ENCODE measurements around the gene KLC1. TPM values are rescaled to one million over a fixed set of nuclear protein-coding genes. Genes with fewer than 3 reads are reported as not detected.
A peak's percentile ranks its signal among the peaks of the same experiment; 100 is the strongest.

KLC1 gene
- total and polyA plus RNA-seq, 8 donors: 56.5 to 522 (median 123) TPM

- TF ChIP-seq EP300 (IDR thresholded peaks at IDR 0.05) (no peak), POLR2A (IDR thresholded peaks at IDR 0.05) (no peak), POLR2AphosphoS5 (IDR thresholded peaks at IDR 0.05) (no peak)
- TF ChIP-seq, protein P1, sequence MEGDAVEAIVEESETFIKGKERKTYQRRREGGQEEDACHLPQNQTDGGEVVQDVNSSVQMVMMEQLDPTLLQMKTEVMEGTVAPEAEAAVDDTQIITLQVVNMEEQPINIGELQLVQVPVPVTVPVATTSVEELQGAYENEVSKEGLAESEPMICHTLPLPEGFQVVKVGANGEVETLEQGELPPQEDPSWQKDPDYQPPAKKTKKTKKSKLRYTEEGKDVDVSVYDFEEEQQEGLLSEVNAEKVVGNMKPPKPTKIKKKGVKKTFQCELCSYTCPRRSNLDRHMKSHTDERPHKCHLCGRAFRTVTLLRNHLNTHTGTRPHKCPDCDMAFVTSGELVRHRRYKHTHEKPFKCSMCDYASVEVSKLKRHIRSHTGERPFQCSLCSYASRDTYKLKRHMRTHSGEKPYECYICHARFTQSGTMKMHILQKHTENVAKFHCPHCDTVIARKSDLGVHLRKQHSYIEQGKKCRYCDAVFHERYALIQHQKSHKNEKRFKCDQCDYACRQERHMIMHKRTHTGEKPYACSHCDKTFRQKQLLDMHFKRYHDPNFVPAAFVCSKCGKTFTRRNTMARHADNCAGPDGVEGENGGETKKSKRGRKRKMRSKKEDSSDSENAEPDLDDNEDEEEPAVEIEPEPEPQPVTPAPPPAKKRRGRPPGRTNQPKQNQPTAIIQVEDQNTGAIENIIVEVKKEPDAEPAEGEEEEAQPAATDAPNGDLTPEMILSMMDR (IDR thresholded peaks at IDR 0.05): no peak
- intact Hi-C loops (cut with DNase I; ENCODE audit: low total_unique reads): no loop called here
- Histone ChIP-seq H3K4me1 (peaks cover 46 to 90% (median 86%) of the 10 kb centered on the region in 4 donors), H3K9me3 (no peaks in the 10 kb centered on the region), H3K27me3 (no peaks in the 10 kb centered on the region), H3K36me3 (peaks cover 0 to 8% (median 4%) of the 10 kb centered on the region in 4 donors), H3K4me3 (no peak overlapping the region), H3K27ac (peak overlapping the region in 3 of 5 donors; percentile 77 to 84 (median 78))
- no peak for DNase-seq
- 86 to 91% (median 88%) methylated on average over 10 to 18 of the region's 18 CpGs for WGBS, 5 donors
Observed at GRCh38 chr14:103713304-103714062, 84.5 kb downstream of the KLC1 start.

DNA sequence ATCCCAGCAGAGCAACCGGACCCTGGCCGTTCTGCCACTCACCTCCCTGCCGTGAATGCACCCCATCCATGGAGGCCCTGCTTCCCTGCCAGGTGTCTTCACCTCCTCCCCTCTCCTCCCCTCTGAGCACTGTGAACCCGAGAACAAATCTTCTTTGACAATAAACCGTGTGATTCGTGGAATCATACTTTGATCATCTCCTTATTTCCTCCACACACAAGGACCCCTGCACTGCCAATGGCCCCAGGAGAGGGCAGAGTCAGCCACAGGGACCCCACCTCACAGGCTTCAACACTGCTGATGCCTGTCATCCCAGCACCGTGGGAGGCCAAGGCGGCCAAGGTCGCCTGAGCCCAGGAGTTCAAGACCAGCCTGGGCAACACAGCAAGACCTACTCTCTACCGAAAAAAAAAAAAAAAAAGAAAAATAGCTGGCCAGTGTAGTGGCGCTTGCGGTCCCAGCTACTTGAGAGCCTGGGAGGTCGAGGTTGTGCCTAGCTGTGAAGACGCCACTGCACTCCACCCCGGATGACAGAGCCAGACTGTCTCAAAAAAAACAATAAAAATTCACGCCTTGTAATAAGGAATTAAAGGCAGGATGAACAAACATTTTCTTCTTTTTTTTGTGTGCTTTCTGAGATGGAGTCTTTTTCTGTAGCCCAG, 85.2 kb downstream of the KLC1 start:
- peaks cover 48 to 90% (median 86%) of the 10 kb centered on the region in 4 donors for H3K4me1 ChIP-seq
- peak overlapping the region; percentile 75 to 95 (median 88) for H3K4me3 ChIP-seq
- H3K27me3 ChIP-seq: no peaks in the 10 kb centered on the region
- intact Hi-C loops (cut with DNase I; ENCODE audit: low total_unique reads): no loop called here
- H3K9me3 ChIP-seq: no peaks in the 10 kb centered on the region
- 71 to 76% (median 74%) methylated on average over 16 of the region's 16 CpGs for WGBS, 5 donors
- TF ChIP-seq EP300 (IDR thresholded peaks at IDR 0.05) (no peak), POLR2AphosphoS5 (IDR thresholded peaks at IDR 0.05) (no peak)
- DNase-seq: no peak
- H3K27ac ChIP-seq: peak overlapping the region in 1 of 5 donors; percentile 93
- H3K36me3 ChIP-seq: peaks cover 0 to 6% (median 2%) of the 10 kb centered on the region in 4 donors

- intact Hi-C loops (cut with DNase I; ENCODE audit: low total_unique reads): no loop called here
- peak within 1 kb of the TSS; percentile 64 to 94 (median 92) for H3K27ac ChIP-seq
Observed at GRCh38 chr14:103715052-103716000, 86.3 kb downstream of the KLC1 start, which contains the start of the genes XRCC3 and ZFYVE21. Gene XRCC3, minus strand, starts transcription at chr14:103715451. Its CDS starts 4,364 bp downstream, at chr14:103711087. Gene ZFYVE21, plus strand, starts transcription at chr14:103715810. Its CDS starts 32 bp downstream, at chr14:103715842.

More at GRCh38 chr14:103715052-103716000, 86.3 kb downstream of the KLC1 start, which contains the start of the genes XRCC3 and ZFYVE21:
- 0 to 1% (median 1%) methylated on average over 25 to 121 of the region's 121 CpGs for WGBS, 5 donors
- TF ChIP-seq, protein P1 (IDR thresholded peaks at IDR 0.05): no peak
- TF ChIP-seq EP300 (IDR thresholded peaks at IDR 0.05) (no peak), POLR2A (IDR thresholded peaks at IDR 0.05) (no peak), POLR2AphosphoS5 (IDR thresholded peaks at IDR 0.05) (peak in 2 of 3 donors; percentile 77 to 81)
- Histone ChIP-seq H3K9me3 (no peaks in the 10 kb centered on the region), H3K4me3 (peak within 1 kb of the TSS; percentile 75 to 95 (median 88)), H3K36me3 (no peaks in the 10 kb centered on the region), H3K4me1 (peaks cover 45 to 90% (median 82%) of the 10 kb centered on the region in 4 donors), H3K27me3 (no peaks in the 10 kb centered on the region)
- DNase-seq: peak; percentile 100
